Measurements from ENCODE around the gene FAM13B. TPM values are rescaled to one million over a fixed set of nuclear protein-coding genes. Genes with fewer than 3 reads are reported as not detected.
"Not testable (repeated sequence)": the region's sequence is repeated elsewhere in the genome, so short reads cannot be mapped to it uniquely, and the experiment has no call there.

FAM13B gene
- total and polyA plus RNA-seq, 10 of the 15 experiments (the other 5 are each of a cell fraction or from before 2014, with no cell fraction given), result 3.6 to 30.0 (median 20.3) TPM

DNA sequence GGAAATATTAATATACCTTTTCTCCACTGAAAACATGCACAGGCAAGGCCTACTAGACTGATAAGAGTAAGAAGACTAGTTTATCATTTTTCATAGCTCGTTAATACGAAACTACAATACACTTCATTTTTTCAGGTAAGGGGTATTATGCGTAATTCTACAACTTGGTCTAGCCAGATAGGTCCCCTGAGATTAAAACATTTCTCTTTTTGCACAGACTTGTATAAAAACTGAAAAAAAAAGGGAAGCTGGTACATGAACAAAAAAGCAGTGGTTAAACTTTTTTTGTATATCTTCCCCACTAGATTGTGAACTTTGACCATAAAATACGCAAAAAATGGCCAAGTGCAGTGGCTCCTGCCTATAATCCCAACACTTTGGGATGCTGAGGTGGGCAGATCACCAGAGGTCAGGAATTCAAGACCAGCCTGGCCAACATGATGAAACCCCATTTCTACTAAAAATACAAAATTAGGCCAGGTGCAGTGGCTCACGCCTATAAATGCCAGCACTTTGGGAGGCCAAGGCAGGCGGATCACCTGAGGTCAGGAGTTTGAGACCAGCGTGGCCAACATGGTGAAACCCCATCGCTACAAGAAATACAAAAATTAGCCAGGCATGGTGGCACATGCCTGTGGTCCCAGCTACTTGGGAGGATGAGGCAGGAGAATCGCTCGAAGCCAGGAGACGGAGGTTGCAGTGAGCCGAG, 4.5 kb downstream of the FAM13B start (continued):
- TF ChIP-seq BCL11A (IDR thresholded peaks at IDR 0.05; ENCODE audit: low read depth, low read length) (0 out of 2 replicates have a peak, but pooled peaks have one; percentile 20), NBN (IDR thresholded peaks at IDR 0.05) (peak; percentile 82; the same call in 1 of the 2 replicates), MTA2 (IDR thresholded peaks at IDR 0.05; ENCODE audit: low read depth) (peak; percentile 64; the same call in 1 of the 2 replicates), HDGF (IDR thresholded peaks at IDR 0.05) (peak; percentile 87), BHLHE40 (IDR thresholded peaks at IDR 0.05; ENCODE audit: borderline replicate concordance in 1 of 2, low read depth in 2 of 2, low read length in 1 of 2) (peak in 1 of 2 experiments; percentile 49; a peak in 2 of 4 replicates), BMI1 (IDR thresholded peaks at IDR 0.05; ENCODE audit: borderline replicate concordance) (0 out of 2 replicates have a peak, but pooled peaks have one; percentile 51), NFIC (IDR thresholded peaks at IDR 0.05; ENCODE audit: low read depth, low read length) (0 out of 2 replicates have a peak, but pooled peaks have one; percentile 16), ZNF24 (IDR thresholded peaks at IDR 0.05) (peak; percentile 95), NR2C1 (IDR thresholded peaks at IDR 0.05) (peak; percentile 52), ZNF384 (IDR thresholded peaks at IDR 0.05; ENCODE audit: borderline replicate concordance, low read depth, low read length) (peak; percentile 69; the same call in 1 of the 2 replicates), RUNX3 (IDR thresholded peaks at IDR 0.05; ENCODE audit: low read length) (peak; percentile 27; the same call in 1 of the 2 replicates), JUNB (IDR thresholded peaks at IDR 0.05) (peak; percentile 43), NR2F1 (conservative IDR thresholded peaks at IDR 0.05) (peak; percentile 89), IKZF1 (conservative IDR thresholded peaks at IDR 0.05) (peak; percentile 74), GATAD2B (conservative IDR thresholded peaks at IDR 0.05; ENCODE audit: low read depth) (0 out of 2 replicates have a peak, but pooled peaks have one; percentile 30), MEF2B (IDR thresholded peaks at IDR 0.05; ENCODE audit: partially characterized antibody, poor library complexity, severe bottlenecking) (peak; percentile 93)
- TF ChIP-seq, protein P1, sequence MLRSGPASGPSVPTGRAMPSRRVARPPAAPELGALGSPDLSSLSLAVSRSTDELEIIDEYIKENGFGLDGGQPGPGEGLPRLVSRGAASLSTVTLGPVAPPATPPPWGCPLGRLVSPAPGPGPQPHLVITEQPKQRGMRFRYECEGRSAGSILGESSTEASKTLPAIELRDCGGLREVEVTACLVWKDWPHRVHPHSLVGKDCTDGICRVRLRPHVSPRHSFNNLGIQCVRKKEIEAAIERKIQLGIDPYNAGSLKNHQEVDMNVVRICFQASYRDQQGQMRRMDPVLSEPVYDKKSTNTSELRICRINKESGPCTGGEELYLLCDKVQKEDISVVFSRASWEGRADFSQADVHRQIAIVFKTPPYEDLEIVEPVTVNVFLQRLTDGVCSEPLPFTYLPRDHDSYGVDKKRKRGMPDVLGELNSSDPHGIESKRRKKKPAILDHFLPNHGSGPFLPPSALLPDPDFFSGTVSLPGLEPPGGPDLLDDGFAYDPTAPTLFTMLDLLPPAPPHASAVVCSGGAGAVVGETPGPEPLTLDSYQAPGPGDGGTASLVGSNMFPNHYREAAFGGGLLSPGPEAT (IDR thresholded peaks at IDR 0.05; ENCODE audit: low read depth), result peak; percentile 11; the same call in 1 of the 2 replicates
- TF ChIP-seq, protein P2, sequence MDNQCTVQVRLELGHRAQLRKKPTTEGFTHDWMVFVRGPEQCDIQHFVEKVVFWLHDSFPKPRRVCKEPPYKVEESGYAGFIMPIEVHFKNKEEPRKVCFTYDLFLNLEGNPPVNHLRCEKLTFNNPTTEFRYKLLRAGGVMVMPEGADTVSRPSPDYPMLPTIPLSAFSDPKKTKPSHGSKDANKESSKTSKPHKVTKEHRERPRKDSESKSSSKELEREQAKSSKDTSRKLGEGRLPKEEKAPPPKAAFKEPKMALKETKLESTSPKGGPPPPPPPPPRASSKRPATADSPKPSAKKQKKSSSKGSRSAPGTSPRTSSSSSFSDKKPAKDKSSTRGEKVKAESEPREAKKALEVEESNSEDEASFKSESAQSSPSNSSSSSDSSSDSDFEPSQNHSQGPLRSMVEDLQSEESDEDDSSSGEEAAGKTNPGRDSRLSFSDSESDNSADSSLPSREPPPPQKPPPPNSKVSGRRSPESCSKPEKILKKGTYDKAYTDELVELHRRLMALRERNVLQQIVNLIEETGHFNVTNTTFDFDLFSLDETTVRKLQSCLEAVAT (IDR thresholded peaks at IDR 0.05), result peak; percentile 28; the same call in 1 of the 2 replicates

DNA sequence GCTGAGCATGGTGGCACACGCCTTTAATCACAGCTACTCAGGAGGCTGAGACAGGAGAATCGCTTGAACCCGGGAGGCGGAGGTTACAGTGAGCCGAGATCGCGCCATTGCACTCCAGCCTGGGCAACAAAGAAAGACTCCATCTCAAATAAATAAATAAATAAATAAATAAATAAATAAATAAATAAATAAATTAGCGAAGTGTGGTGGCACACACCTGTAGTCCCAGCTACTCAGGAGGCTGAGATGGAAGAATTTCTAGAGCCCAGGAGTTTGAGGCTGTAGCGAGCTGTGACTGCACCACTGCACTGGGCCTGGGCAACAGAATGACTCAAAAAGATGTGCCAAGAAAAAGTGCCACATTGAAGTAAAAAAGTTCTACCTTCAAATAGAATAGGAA, 6.1 kb downstream of the FAM13B start:
- H3K9ac ChIP-seq (ENCODE audit: control insufficient read depth, insufficient read depth, low read length); BruUV-seq (replicated peaks); H2AFZ ChIP-seq (ENCODE audit: control insufficient read depth, low read depth, low read length); in situ Hi-C loops (cut with MboI); H3K27ac ChIP-seq (ENCODE audit: control insufficient read depth, insufficient read depth); H3K9me3 ChIP-seq (replicated peaks; ENCODE audit: control insufficient read depth, insufficient read depth, low read length); H3K27me3 ChIP-seq (replicated peaks in 1 of 2; ENCODE audit: control insufficient read depth in 2 of 2, insufficient read depth in 2 of 2, low read length in 1 of 2); DNase-seq (ENCODE audit: low read depth, low spot score); ATAC-seq; H4K20me1 ChIP-seq (ENCODE audit: control insufficient read depth, insufficient read depth); H3K36me3 ChIP-seq (ENCODE audit: control insufficient read depth in 2 of 2, insufficient read depth in 2 of 2, low read length in 1 of 2); intact Hi-C loops (cut with micrococcal nuclease; ENCODE audit: unreplicated experiment); FAIRE-seq: not testable (repeated sequence)
- Histone ChIP-seq H3K4me1 (ENCODE audit: control insufficient read depth, insufficient read depth, low read length) (peaks cover 13% of the 10 kb centered on the region), H3K4me3 (0 out of 2 replicates have a peak overlapping the region, but pooled peaks have one; percentile 70), H3K4me2 (ENCODE audit: control insufficient read depth, insufficient read depth) (peak overlapping the region; percentile 95), H3K79me2 (ENCODE audit: control insufficient read depth, insufficient read depth, low read length) (peaks cover 99% of the 10 kb centered on the region)
- RAD21 ChIA-PET (ENCODE audit: unreplicated experiment), result interaction anchor here (0.9 to 3.8 kb wide), 8 partner anchors 9 to 247 kb away, joined by 3 to 31 read pairs (median 4); partner anchors contain the start of gene PKD2L2
- whole genome bisulfite sequencing (ENCODE audit: insufficient coverage, insufficient replicate concordance, low lambda C conversion rate, missing lambda C conversion rate), result 95% methylated on average over 9 of the region's 9 CpGs
- SMC1A ChIA-PET (ENCODE audit: uncharacterized antibody, unreplicated experiment), result interaction anchor here (0.6 to 5.7 kb wide), 12 partner anchors 8 to 617 kb away, joined by 3 to 32 read pairs (median 4); partner anchors contain the start of gene PKD2L2
- CTCF ChIA-PET, result interaction anchor here (1.0 to 3.8 kb wide), 9 partner anchors 9 to 284 kb away, joined by 4 to 28 read pairs (median 10); partner anchors contain the start of gene PKD2L2
- POLR2A ChIA-PET, result interaction anchor here (0.5 to 2.6 kb wide), 8 partner anchors 10 to 589 kb away, joined by 3 to 9 read pairs (median 4); partner anchors contain the start of genes HNRNPA0 and PKD2L2

Data from GM12878 (cell line).